Left hindlimb (tissue), 1 donor: ENCODE data around the gene KRT15.

ENCODE experiments used
- DNase-seq: peaks from one replicate; pipeline ENCODE4 v3.0.0-alpha.2; 2018

Gene KRT15

DNA sequence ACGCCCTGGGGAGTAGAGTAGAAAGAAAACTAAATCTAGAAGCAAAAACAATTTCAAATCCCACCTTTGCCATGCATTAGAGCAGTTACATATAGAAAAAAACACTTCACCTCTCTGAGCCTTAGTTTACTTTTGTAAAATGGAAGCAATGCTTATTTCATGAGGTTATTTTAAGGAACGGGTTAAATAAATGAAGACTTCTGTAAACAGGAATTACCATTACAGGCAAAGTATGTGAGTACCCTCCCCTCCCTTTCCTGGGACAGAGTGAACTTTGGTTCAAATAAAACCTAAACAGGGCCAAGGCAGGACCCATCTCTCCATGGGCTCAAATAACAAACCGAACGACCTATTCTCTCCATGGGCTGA is 4.5 kb upstream of the KRT15 start:
- no peak for DNase-seq

DNA sequence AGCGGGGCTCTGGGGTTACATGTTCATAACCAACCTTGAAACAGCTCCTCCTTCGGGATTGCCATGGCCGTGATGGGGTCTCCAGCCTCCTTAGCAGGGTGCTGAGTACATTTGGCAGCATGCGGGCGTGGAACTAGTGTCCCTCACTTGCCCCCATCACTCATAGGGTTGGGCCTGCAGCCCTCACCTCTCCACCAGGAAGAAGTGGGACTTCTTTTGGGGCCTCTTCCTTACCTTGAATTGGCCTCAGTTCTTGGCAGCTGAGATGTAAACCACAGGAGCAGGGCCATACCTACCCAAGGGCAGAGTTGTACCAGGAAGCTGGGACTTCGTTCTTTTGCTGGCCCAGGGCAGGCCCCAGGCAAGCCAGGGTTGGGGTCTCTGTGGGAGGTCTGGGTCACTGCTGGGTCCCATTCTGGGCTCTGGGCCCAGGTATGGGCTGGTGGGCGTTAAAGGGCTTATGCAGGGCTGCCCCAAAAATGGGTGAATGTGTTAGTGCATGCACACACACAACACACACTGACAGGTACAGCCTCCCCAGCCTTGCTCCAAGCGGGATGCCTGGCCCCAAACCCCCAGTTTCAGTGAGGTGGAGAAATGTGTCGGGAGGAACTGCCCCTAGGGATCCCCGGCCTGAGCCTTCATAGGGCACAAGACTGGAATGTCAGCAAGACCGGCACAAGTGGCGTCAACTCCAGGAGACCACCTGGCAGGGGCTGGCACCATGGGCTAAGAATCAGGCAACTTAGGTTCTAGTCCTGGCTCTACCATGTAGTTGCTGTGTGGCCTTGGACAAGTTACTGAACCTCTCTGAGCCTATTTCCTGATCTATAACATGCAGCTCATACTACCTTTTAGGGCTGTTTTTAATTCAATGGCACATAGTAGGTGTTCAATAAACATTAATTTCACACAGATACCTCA is 3.9 kb upstream of the KRT15 start:
- no peak for DNase-seq

DNA sequence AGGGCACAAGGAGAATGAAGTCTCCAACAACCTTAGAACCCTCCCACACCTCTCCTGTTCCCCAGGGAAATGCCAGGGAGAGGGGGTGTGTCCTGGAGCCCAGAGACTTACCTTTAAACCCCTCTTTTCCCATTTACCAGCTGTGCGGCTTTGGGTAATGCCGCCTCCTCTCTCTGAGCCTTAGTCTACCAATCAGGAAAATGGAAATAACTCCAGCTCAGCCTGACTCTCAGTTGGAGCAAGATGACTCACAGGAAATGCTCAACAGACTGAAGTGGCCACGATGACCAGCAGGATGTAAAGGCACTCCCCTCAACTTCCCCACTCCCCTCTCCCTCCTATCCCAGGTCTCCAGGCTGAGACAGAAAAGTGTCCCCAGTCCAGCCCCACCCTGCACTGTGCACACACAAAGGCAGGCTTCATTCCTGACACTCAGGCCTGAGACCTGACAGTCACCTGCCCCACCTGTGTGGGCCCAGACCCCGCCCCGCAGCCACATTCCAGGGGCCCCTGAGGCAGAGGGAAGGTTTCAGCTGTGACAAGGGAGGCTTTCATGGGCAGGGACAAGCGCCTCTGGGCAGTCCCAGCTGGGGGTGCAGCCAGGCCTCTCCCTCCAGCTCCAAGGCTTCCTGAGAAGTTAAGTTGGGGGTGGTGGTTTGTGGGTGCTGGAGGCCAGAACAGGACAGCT is 3.0 kb upstream of the KRT15 start:
- DNase-seq, result no peak

DNA sequence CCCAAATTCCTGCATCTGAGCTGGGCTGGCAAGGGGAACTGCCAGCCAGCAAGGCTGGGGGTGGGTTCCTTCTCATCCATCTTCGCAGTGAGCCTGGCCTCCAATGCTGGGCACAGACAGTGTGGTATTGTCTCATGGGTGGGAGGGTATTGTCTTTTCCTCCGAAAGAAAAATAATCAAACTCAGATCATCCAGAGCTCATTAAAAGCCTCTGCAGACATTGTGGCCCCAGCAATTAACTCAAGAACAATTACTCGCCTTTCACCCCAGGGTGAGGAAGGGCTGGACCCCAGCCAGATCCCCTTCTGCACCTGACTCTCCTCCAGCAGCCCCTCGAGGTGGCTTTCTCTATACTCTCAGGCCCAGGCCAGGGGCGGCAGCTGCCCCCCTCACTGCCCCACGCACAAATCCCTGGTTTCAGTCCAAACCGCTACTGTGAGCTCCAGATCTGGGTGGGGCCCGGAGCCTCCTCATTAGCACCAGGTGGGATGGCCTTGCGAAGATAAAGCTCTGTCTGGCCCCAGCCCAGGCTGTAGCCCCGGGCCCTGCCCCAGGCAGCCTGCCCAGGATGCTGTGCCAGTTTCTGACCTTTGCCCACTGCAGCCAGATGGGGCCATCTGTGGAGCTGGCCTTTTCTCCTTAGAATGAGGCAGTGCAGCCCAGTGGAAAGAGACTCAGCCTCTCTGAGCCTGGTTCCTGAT is 2.3 kb upstream of the KRT15 start:
- DNase-seq, result no peak

DNA sequence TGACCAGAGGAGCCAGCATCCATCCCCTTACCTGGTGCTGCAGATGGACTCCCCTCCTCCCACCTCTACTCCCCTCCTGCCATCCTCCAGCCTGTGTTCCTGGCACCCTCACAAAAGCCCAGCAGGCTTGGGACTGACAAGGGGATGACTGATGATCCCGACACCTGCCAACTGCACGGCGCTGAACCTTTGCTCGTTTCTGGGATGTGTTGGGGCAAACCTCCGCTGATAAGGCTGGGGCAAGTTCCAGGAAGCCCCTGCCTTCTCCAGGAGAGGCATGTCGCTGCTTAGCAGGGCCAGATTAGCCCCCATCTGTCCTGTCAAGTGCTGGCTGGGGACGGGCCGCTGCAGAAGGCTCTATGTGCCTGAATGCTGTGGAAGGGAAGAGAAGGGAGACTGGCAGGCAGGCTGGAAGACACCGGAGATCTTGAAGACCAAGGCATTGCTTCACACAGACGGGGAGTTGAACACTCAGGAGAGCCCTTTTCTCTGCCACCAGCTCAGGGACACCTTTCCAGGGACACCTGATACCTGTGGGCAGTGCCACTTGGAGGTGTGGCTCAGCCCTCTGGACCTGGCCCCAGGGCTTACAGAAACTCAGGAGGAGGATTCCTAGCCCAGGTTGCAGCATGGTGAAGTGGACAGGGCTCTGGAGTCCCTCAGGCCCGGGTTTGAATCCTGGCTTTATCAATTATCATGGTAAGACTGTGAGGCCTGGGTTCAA is 973 bp upstream of the KRT15 start:
- DNase-seq, result no peak

DNA sequence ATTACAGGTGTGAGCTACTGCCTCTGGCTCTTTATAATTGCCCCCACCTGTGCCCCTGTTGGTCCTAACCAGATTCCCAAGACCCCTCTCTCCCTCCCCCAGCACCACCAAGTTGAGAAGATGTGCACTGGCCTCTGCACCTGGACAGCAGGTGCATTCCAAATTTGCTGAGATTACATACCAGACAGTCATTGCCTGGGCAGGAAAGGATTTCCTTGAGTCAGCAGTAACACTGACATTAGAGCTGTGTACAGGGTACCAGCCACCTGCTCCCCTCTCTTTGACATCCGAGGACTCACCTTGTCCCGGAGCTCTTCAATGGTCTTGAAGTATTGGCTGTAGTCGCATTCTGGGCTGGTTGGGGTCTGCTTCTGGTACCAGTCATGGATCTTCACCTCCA is 659 bp downstream of the KRT15 start:
- no peak for DNase-seq

DNA sequence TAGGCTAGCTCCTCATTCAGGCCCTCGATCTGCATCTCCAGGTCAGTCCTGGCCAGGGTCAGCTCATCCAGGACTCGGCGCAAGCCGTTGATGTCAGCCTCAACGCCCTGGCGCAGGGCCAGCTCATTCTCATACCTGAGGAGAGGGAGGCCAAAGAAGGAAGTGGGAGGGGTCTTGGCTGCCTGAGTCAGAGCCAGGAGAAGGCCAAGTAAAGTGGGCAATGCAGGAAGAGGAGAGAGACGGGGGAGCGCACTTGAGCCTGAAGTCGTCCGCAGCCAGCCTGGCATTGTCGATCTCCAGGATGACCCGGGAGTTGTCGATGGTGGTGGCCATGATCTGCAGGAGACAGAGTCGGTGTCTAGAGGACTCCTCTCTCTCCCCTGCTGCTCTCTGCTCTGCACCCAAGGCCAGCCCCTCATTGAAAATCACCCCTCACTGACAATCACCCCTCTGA is 1.8 kb downstream of the KRT15 start:
- DNase-seq, result no peak

DNA sequence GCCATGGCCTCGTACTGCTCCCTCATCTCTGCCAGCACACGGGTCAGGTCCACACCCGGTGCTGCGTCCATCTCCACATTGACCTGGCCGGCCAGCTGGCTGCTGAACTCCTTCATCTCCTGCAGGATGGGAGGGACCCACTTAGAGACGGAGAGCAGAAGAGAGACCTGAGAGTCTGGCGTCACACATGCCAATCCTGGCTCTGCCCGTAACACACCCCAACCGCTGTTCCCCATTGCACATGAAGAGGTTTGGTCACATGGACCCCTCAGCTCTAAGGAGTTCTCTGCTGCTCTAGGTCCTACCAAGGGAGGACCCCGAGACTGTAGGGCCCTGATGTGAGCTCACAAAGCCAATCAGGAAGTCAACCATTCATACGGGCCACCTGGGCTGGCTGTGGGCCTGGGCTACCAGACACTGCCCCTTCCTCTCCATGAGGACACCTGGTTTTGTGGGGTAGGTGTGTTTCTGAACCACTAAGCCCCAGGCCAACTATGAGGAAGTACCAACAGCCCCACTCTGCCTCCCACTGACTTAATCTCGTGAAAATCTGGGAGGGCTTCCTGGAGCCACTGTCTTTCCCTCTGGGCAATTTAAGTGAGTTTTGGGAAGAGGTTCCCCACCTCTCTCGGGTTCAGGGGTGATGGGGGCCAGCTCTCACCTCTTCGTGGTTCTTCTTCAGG is 2.4 kb downstream of the KRT15 start:
- no peak for DNase-seq

DNA sequence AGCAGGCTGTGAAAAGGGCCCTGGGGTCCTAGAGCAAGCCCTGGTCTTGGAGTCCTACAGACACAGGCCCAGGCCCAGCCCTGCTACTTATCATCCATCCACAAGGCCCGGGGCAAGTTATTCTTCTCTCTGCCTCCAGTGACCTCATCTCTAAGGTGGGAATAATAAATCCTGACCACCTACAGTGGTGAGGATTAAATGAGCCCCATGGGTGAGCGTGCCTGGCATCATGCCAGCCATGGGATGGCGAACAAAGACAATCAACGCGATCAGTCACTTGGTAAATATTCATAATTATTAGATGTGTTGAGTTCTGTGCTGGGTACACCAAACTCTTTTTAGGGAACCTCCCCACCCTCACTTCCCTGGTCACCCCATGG is 5.5 kb downstream of the KRT15 start:
- no peak for DNase-seq

DNA sequence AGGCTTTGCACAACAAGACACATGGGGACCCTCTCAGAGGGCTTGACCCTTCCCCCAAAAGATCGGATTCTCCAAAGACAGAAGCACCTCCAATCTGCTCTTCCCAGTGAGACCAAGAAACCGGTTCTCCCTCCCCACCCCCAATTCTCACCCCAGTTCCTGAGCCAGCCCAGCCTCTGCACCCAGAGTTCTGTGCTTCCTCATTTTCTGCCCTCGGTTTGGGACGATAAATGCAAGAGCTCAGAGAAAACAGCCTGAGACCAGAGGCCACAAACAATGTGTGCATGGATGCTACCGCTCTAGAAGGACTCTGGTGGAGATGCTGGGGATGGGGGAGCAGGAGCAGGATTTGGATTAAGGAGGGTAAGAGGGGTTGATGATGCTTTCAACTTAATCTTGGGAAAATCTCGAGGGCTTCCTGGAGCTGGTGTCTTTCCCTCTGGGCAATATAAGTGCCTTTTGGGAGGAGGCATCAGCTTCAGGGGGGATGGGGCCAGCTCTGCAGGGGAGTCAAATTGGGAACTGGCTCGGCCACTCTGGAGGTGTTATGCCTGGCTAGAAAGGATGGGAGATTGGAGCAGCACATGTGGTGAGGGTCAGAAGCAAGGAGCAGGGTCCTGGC is 6.0 kb downstream of the KRT15 start:
- no peak for DNase-seq

DNA sequence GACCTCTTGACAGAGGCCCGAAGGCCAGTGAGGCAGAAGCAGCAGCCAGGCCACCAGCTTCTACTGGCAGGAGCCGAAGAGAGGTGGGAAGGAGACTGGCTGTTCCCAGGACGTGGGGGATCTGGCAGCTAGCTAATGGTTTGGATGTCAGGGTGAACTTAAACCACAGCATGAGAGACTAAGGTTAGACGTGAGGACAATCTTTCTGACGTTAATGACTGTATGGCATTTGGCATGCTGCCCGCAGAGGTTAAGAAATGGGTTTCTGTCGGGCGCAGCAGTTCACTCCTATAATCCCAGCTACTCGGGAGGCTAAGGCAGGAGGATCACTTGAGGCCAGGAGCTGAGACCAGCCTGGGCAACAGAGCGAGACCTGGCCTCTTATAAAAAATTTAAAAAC is 7.0 kb downstream of the KRT15 start:
- no peak for DNase-seq

DNA sequence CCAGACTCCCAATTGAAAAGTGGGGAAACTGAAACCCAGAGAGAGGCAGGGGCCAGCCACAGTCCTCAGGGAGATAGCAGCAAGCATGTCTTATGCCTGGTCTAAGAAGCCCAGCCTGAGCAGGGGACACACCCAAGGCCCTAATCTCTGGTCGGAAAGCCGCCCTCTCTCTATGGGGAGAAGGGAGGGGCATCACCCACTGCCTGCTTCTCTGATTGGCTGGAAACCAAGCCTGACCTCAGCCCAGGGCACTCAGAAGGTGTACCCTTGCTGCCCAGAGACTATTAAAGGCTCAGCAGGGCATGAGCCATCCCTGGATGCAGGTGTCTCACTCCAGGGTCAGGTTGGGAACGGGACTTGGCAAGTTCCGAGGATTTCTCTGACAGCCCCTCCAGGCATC is 7.6 kb downstream of the KRT15 start:
- no peak for DNase-seq

DNA sequence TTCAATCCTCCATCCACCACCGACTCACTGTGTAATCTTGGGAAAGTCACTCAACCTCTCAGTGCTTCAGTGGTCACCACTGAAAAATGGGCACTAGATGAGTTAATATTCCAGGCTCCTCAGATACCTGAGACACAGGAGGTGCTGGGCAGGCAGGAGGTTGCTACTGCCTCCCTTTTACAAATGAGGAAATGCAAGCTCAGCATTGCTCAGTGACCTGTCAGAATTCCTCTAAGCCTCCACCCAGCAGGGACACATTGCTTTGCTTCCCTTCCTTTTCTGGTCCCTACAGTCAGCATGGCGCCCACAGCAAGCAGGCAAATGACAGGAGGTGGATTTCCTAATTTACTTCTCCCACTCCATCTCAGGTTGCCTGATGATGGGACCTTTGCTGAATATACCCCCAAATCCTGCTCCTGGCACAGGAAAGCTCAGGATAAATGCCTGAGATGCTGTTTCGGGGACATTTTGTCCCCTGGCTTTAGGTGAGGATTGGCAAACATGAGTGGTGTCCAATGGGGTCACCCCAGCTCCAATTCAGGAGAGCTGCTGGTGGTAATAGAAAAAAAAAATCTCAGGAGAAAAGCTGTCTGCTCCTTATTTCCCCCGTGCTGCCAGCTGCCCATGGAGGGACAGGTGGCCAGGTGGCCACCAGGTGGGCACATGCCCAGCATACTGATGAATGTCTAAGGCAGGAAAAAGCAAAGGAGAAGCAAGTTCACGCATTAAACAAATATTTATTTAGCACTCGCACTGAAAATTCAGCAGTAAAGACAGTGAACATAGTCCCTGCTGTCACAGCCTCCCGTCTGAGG is 8.2 kb downstream of the KRT15 start:
- no peak for DNase-seq

DNA sequence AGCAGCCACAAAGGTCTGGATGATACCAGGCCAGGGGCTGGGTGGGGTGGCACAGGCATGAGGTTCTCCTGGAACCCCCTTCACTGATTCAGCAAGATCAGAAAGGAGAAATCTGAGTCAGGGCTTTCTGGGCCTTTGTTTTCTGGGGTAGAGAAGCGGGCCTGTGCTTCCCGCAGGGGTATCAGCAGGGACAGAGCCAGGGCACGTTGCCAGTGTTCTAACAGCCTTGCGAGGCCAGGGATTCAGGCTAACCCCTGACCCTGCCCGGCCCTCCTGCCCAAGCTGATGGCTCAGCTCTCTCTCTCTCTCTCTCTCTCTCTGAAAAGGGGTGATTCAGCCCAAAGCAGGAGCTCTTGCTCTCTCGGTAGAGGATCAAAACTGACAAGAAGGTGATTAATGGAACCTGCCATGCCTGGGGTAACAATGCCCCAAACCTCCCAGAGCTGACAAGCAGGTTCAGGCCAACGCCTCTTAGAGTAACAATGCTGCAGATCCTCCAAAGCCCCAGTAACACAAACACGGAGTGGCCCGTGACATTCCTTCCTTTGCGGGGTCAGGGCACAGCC is 11.3 kb downstream of the KRT15 start:
- no peak for DNase-seq

DNA sequence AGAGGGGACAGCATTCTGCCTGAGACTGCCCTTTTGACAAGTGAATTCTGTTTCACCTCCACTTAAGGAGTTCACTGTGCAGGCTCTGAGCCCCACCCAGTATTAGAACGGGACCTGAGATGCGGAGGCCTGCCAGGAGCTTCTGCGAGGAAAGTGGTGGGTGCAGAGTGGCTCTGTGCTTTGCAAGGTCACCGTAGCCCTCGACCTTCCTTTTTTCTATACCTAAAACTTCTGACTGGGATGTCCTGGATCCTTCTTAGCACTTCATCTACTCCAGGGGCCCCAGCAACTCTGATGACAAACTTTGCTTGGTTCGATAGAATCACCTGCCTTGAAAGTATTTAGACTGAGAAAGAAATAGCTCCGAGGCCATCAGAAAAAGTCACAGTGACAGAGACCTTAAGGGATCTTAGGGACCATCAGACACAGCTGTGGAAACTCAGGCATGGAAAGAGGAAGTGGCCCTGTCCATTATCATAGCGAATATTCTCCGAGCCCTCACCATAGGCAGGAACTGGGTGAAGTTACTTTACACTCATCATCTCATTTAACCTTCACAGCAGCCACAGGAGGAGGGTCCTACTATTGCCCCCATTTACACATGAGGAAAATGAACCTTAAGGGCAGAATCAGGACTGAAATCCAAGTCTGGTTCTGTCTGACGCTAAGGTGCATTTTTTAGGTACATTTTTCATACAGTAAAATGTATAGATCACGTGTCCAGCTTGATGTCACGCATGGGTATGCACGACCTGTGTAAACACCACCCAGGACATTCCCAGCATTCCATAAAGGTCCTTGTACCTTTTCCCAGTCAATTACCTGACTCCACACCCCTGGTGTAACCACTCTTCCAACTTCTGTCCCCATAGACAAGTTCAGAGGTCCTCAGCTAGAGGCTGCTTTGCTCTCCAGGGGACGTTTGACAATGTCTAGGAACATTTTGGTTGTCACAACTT is 12.6 kb downstream of the KRT15 start:
- no peak for DNase-seq

DNA sequence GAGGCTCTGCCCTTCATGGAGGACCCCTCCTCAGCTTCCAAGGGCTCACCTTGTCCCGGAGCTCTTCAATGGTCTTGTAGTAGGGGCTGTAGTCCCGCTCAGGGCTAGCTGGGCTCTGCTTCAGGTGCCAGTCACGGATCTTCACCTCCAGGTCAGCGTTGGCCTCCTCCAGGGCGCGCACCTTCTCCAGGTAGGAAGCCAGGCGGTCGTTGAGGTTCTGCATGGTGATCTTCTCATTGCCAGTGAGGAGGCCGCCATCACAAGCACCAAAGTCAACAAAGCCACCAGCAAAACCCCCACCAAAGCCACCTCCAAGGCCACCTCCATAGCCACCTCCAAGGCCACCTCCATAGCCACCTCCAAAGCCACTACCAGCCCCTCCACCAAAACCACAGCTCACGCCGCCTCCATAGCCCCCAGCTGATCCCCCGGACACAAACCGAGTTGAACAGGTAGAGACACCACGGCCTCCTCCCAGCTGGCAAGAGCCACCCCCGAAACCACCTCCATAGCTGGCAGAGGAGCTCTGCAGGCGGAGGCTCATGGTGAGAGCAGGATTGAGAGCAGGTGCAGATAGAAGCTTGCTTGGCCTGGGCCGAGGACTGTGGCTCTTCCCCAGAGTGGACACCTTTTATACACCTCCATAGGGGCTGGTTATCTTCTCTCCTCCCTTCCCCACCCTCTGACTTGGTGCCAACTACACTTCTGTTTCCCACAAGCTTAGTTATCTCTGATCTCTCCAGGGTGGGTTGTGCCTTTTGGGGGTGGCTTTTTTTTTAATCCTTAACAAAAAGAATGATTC is 13.5 kb downstream of the KRT15 start, which contains the start of gene KRT13:
TSS of gene KRT13 (minus strand) at position 606 of the 802 bp plus-strand sequence. CDS start at position 544, 62 bp downstream.
- DNase-seq, result no peak

DNA sequence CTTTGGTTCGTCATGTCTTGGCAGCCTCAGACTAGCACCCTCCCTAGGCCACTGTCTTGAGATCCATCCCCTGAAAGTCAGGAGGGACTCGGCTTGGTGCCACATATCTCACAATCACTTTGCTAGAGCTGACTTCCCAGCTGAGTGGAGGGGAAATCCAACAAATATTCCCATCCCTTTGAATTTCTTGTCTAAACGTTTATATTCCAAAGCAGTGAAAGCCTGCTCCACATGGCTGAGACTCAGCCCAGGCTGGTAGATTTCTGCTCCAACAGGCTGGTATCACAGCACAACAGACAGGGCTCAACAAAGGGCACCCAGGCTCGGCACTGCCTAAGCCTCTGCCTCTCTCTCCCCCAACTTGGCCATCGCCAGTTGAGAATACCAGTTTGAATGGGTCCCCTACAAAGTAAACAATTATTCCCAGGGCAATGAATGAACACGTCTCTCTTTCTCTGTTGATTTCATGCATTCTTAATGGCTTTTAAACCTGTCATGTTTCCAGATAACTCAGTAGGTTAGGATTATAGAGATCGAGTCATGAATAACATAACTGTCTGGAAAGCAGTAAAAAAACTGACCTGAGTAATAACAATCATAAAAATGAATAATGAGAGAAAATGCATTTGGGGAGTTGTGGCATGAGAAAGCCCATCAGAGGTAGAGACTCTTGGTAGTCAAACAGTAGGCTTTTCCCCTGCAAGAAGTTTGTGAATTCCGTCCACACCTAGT is 14.3 kb downstream of the KRT15 start:
- DNase-seq, result no peak

DNA sequence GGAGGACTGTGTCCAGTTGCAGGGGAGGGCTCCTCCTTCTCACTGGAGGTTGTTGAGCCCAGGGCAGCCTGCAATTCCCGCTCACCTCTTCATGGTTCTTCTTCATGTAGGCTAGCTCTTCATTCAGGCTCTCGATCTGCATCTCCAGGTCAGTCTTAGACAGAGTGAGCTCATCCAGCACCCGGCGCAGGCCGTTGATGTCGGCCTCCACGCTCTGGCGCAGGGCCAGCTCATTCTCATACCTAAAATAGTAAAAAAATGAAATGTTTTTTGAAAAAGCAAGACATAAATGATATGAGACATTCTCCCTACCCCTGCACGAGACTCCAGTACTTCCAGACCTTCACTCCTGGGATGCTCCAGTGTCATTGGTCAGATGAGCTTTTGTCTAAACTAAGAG is 15.5 kb downstream of the KRT15 start:
- DNase-seq, result no peak
